HG03135 (cell line): ENCODE results near the gene RINT1.
"Not testable (repeated sequence)": the region's sequence is repeated elsewhere in the genome, so short reads cannot be mapped to it uniquely, and the experiment has no call there.

ENCODE experiments used
- ATAC-seq: cut with Tn5 transposase; IDR thresholded peaks from one replicate; pipeline ENCODE4 v1.9.1; 2021; ENCODE audit warnings: mild to moderate bottlenecking, moderate library complexity; ENCODE audit not compliant: unreplicated experiment

RINT1 gene

GRCh38 chr7:105531792-105532671 is at the start of gene RINT1:
TSS of gene RINT1 (plus strand) at chr7:105532201. CDS start at chr7:105532316, 115 bp downstream.
- peak; percentile 93 for ATAC-seq

- ATAC-seq: no peak
Measured at GRCh38 chr7:105487579-105488571, 44.1 kb upstream of the RINT1 start.

GRCh38 chr7:105489409-105489808 is 42.6 kb upstream of the RINT1 start:
- no peak for ATAC-seq

- no peak for ATAC-seq
Measured at GRCh38 chr7:105493196-105493922, 38.6 kb upstream of the RINT1 start.

GRCh38 chr7:105493923-105494315 is 38.1 kb upstream of the RINT1 start:
- no peak for ATAC-seq

GRCh38 chr7:105496521-105496920 is 35.5 kb upstream of the RINT1 start:
- ATAC-seq: no peak

- no peak for ATAC-seq
Measured at GRCh38 chr7:105497016-105497415, 35.0 kb upstream of the RINT1 start.

- no peak for ATAC-seq
Measured at GRCh38 chr7:105502173-105502572, 29.8 kb upstream of the RINT1 start.

GRCh38 chr7:105512415-105512814 is 19.6 kb upstream of the RINT1 start:
- no peak for ATAC-seq

- ATAC-seq: no peak
Measured at GRCh38 chr7:105512926-105513526, 19.0 kb upstream of the RINT1 start.

- ATAC-seq: not testable (repeated sequence)
Measured at GRCh38 chr7:105515610-105516009, 16.4 kb upstream of the RINT1 start.

- ATAC-seq: no peak
Measured at GRCh38 chr7:105519353-105519752, 12.6 kb upstream of the RINT1 start.

- not testable (repeated sequence) for ATAC-seq
Measured at GRCh38 chr7:105520620-105521019, 11.4 kb upstream of the RINT1 start.

GRCh38 chr7:105521027-105521716 is 10.8 kb upstream of the RINT1 start:
- ATAC-seq: peak; percentile 36

GRCh38 chr7:105521717-105522463 is 10.1 kb upstream of the RINT1 start, which contains the start of gene PUS7:
TSS of gene PUS7 (minus strand) at chr7:105522271. CDS start at chr7:105508512, 13,759 bp downstream.
- ATAC-seq: peak; percentile 86

- ATAC-seq: not testable (repeated sequence)
Measured at GRCh38 chr7:105524423-105524822, 7.6 kb upstream of the RINT1 start.

GRCh38 chr7:105524840-105525239 is 7.2 kb upstream of the RINT1 start:
- no peak for ATAC-seq

- ATAC-seq: not testable (repeated sequence)
Measured at GRCh38 chr7:105527737-105528136, 4.3 kb upstream of the RINT1 start.

GRCh38 chr7:105530126-105530525 is 1.9 kb upstream of the RINT1 start:
- no peak for ATAC-seq
